ENCODE data around the gene COL8A2.

- TF ChIP-seq CTCF (IDR thresholded peaks at IDR 0.05) (no peak), POLR2A (IDR thresholded peaks at IDR 0.05) (no peak), EP300 (IDR thresholded peaks at IDR 0.05) (no peak), POLR2AphosphoS5 (IDR thresholded peaks at IDR 0.05) (no peak)
These were observed 12.8 kb upstream of the COL8A2 start for GRCh38 chr1:36137776-36138175.
